Colon (tissue), 2 donors: ENCODE results near the gene STIP1.

ENCODE experiments used
- FAIRE-seq: peaks from 2 replicates; lab custom pipeline; 2012; peaks lifted over from hg19 to GRCh38; lab: Jason Lieb, UNC
- donor health status: control.
- donor health status: control.

STIP1 gene

DNA sequence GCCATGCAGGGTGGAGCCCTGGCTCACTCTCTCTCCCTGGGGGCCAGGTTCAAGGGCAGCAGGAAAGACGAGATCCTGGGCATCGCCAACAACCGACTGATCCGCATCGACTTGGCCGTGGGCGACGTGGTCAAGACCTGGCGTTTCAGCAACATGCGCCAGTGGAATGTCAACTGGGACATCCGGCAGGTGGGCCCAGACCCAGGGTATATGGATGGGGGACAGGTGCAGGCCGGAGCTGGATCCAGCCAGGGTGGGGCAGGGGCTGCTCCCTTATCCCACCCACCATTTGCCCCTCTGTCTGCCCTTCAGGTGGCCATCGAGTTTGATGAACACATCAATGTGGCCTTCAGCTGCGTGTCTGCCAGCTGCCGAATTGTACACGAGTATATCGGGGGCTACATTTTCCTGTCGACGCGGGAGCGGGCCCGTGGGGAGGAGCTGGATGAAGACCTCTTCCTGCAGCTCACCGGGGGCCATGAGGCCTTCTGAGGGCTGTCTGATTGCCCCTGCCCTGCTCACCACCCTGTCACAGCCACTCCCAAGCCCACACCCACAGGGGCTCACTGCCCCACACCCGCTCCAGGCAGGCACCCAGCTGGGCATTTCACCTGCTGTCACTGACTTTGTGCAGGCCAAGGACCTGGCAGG is 37.2 kb downstream of the STIP1 start:
- no peak for FAIRE-seq

DNA sequence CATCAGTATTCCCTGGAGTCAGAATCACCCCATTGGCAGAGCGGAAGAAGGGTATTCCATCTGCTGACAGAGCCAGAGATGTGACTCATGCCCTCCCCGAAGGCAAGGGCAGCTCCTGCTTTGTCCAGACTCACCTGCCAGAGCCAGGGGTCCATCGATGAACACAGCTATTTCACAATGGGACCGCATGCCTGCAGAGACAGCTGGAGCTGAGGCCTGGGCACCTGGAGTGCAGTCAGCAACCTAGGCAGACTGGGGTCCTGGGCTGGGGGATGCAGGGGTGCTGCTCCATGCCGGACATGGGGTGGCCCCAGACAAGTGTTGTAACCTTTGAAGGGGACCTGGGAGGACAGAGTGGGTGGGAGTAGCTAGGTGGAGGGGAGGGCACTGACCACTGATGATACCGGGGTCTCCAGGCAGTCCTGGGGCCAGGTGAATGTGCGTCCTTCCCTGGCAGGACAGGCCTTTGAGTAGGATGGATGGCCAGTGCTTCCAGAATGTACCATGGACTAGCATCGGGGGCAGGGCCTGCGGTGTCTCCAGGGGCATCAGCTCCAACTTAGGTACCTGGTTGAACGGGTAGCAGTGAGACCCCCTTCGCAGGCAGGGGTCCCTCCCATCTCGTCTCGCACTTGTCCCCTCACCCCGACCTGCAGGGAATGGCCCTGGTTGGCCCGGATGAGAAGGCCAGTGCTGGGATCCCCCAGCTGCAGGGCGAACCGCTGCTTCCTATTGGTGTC is 38.4 kb downstream of the STIP1 start:
- FAIRE-seq: no peak

DNA sequence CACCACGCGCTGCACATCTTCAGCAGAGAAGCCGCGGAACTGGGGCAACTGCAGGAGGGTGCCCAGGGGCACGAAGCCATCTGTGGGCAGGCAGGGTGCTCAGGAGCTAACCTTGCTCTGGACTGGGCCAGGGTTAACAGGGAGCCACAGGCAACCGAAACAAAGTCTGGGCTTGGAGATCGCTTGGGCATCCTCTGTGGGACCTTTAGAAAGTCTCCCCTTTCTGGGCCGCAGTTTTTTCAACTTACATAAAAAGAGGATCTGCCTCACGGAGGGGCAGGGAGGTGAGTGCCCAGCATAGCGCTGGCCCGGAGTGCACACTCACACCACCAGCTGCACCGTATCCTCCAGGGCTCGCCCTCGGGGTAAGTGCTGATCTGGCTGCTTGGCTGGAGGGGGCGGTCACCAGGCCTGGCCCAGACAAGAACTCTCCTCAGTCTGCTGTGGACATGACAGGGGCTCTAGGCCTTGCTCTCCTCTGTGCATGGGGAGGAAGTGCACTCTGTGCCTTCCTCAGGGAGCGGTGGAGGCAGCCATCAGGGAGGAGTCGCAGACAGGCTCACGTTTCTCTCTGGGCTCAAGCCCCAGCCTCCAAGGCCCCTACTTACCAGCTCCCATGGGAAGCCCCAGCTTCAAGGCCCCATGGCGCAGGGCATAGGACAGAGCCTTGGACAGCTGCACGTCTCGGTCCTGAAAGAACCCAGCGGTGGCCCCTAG is 39.1 kb downstream of the STIP1 start:
- FAIRE-seq: no peak

DNA sequence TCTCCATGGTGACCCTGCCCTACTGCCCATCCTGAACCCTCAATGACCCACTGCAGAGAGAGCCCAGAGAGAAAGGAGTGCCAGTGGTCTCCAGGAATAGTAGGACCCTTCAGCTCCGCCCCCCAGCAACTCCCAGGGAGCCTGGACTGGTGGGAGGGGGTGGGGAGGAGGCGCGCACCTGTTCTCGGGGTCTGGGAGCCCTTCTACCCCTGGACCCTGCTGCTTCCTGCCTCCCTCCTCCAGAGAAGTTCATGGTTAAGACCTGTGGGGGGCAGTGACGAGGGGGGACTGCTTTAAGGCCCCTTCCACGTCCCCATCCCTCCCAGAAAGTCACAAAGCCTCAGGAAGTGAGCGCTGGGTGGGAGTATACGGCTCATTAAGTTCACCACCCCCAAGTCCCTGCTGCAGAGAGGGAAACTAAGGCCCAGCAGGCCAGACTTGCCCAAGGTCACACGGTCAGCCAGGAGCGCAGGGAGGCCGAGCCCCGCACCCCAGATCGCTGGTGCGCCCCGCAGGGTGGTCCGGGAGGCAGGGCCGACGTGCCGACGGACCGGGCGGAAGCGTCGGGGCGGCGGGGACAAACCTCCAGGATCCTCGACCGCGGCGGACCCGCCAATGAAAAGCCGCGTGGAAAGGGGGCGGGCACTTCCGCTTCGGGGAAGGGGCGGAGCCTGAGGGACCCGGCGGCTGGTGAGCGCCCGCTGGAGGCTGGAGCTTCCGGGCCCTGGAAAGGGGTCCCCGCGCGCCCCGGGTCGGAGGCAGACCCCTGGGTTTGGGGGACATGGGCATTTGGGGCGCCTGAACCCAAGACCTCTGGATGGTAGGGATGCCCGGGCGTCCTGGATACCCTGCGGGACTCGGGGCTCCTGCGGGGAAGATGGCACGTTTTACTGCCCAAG is 39.9 kb downstream of the STIP1 start, which contains the start of the genes NUDT22 and TRPT1:
Gene NUDT22, plus strand, starts transcription at position 667 of the 899 bp plus-strand sequence. CDS start 379 bp downstream, outside the sequence.
Gene TRPT1, minus strand, starts transcription at position 579 of the 899 bp plus-strand sequence. Its CDS starts 326 bp downstream, at position 253.
- no peak for FAIRE-seq

GRCh38 chr11:64226507-64227051 is 40.6 kb downstream of the STIP1 start:
- no peak for FAIRE-seq

DNA sequence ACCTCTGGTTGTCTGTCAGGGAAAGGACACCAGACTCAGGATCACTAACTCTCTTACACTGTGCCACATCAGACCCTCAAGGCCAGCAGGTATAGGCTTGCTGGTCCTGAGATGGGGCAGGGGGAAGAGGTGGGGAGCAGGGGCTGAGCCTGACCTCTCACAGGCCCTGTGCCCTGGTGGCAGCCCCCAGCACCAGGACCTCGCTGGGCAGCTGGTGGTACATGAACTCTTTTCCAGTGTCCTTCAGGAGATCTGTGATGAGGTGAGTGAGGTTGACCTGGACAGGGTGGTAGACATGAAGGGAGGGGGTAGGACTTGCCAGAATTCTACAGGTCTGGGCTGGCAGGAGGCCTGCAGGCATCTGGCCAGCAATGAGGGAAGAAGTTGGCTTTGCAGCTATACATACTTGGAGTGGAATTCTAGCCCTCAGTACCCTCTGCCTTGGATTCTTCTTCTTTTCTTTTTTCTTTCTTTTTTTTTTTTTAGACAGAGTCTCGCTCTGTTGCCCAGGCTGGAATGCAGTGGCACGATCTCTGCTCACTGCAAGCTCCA is 41.5 kb downstream of the STIP1 start:
- no peak for FAIRE-seq

GRCh38 chr11:64229090-64229743 is 43.2 kb downstream of the STIP1 start:
- FAIRE-seq: no peak

DNA sequence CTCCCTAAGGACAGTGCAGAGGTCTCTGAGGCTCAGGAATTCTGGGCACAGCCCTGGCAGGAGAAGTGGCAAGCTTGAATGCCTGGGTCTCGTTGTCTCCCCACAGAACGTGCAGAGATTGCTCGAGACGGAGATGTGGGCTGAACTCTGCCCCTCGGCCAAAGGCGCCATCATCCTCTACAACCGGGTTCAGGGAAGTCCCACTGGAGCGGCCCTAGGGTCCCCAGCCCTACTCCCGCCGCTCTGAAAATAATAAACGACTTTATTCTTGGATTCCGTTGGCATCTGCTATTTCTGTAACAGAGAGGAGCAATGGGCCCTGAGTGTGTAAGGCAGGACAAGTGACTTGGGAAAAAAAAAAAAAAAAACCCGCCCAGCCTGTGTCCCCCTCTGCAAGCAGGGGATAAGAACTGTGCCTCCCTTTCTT is 43.8 kb downstream of the STIP1 start:
- FAIRE-seq: no peak

DNA sequence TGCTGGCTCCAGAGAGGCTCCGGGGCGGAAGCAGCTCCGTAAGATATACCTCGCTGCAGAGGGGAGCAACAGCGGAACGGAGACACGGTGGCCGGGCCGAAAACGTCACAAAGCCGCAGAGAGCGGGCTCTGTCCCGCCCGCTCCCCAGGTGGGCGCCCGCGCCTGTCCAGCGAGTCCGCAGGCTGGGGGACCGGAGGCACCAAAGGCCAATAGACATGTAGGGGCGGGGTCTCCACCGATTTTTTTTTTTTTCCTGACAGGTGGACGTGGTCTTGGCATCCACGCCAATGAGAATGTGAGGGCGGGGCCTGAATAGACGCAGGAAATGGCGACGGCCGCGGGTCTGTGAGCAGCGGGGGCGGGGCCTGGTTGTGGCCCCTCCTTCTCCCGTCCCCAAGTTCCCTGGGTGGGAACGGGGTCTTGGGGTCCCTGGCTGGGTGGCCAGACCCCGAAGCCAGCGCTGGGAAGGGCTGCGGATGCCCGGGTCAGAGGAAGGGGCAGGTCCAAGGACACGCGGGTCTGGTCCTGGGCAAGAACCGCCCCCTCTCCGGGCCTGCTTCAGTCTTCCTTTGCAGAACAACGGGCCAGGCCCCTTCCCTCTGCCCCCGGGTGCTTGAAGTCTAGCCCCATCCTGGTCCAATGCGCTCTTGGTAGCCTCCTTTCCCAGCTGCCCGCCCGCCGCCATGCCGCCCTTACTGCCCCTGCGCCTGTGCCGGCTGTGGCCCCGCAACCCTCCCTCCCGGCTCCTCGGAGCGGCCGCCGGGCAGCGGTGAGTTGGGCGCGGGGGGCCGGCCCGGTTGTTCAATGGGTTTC is 44.4 kb downstream of the STIP1 start, which contains the start of gene DNAJC4:
Gene DNAJC4, plus strand, starts transcription at position 378 of the 814 bp plus-strand sequence. Its CDS starts 307 bp downstream, at position 685.
- no peak for FAIRE-seq

DNA sequence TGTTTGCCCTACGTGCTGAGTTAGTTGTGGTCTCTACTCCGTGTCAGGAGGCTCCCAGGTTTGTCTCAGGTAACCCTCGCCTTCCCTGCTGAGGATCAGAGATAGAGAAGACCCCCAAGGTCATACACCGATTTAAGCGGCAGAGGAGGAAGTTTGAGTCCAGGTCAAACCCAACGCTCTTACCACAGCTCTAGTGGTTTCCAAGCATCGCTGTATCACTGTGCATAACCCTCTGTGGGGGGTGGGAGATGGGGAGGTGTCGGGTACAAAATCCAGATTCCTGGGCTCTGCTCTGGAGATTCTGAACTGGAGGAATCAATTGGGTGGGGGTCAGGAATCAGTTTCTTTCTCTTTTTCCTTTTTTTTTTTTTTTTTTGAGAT is 45.0 kb downstream of the STIP1 start:
- no peak for FAIRE-seq

DNA sequence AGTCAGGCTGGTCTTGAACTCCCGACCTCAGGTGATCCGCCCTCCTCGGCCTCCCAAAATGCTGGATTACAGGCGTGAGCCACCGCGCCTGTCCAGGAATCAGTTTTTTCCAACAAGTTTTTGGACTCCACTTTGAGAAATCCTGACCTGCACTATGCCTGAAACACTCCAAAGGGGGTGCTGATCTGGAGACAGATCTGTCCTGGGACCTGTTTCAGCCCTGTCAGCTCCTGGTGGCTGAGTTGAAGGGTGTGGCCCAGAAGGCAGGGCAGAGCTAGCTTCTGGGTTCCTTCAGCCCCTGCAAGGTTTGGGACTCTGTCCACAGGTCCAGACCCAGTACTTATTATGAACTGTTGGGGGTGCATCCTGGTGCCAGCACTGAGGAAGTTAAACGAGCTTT is 45.6 kb downstream of the STIP1 start:
- no peak for FAIRE-seq

DNA sequence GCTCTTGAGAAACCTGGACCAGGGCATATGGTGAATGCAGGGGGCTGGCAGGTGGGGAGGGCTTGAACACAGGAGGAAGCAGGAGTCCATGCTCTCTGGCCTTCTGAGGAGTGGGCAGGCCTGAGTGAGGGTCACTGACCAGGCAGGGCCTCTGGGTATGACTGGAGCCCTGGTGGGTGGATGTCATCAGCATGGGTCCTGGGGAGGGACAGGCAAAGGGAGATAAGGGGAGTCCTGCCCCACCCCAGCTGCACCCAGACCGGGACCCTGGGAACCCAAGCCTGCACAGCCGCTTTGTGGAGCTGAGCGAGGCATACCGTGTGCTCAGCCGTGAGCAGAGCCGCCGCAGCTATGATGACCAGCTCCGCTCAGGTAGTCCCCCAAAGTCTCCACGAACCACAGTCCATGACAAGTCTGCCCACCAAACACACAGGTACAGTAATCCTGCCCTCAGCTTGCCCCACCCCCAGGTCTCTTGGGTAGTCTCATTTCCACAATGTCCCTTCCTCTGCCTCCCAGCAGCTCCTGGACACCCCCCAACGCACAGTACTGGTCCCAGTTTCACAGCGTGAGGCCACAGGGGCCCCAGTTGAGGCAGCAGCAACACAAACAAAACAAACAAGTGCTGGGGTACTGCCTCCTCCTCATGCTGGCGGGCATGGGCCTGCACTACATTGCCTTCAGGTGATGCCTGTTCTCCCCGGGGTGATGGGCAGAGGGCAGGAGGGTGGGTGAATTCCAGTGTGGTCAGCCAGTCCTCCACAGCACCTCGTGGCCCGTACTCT is 46.4 kb downstream of the STIP1 start:
- FAIRE-seq: no peak

DNA sequence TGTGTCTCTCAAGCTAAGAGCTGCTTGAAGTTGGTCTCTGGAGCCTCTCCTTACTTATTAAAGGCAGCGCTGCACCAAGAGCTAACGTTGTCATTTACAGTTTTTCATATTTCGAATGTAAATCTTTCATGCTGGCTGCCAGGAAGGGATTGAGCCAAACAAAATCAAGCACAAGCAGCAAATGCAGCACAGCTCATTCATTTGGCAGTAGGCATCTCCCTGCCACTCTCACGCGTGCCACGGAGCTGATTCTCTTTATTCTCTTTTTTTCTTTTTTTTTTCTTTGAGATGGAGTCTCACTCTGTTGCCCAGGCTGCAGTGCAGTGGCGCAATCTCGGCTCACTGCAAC is 47.0 kb downstream of the STIP1 start:
- no peak for FAIRE-seq

- FAIRE-seq: no peak
These were observed 48.1 kb downstream of the STIP1 start, which contains the start of gene VEGFB for GRCh38 chr11:64233913-64234586. TSS of gene VEGFB (plus strand) at chr11:64234584. CDS start at chr11:64234834, 250 bp downstream.

- no peak for FAIRE-seq
These were observed 48.8 kb downstream of the STIP1 start for GRCh38 chr11:64234647-64235379.

DNA sequence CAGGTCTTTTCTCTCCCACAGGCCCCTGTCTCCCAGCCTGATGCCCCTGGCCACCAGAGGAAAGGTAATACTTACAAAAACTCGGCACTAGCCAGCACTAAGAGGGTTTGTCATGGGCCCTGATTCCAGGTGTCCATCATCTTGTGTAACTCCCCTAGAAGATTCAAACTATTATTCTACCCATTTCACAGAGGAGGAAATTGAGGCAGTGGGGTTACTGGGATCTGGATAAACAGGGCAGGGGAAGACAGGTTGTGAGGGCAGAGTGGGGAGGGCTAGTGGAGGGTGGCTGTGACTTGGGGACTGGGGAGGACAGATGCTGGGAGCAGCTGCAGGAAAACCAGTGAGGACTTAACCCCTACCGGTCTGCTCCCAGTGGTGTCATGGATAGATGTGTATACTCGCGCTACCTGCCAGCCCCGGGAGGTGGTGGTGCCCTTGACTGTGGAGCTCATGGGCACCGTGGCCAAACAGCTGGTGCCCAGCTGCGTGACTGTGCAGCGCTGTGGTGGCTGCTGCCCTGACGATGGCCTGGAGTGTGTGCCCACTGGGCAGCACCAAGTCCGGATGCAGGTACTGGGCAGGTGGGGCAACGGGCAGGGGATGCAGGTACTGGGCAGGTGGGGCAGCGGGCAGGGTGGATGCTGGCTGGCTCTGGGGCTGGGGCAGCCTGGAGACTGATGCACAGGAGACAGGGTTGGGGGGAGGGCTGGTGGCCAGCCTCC is 49.6 kb downstream of the STIP1 start:
- no peak for FAIRE-seq

- no peak for FAIRE-seq
These were observed 51.5 kb downstream of the STIP1 start for GRCh38 chr11:64237484-64237951.
